SK-N-SH (cell line): ENCODE results near the gene ABO.

Experiments used
- EP300 ChIP-seq, 2 experiments: IDR thresholded peaks; 2 replicates each; pipeline versions ENCODE4 v1.4.0 to v1.6.1; 2012; ENCODE audit warnings: borderline replicate concordance in 1 of 2, low read depth in 1 of 2, low read length in 1 of 2
- FOSL2 ChIP-seq: IDR thresholded peaks from 2 replicates; pipeline ENCODE4 v1.4.0; 2012; ENCODE audit warnings: low read depth, mild to moderate bottlenecking, moderate library complexity, borderline replicate concordance
- FOXJ3 ChIP-seq: sonication (generic); formaldehyde crosslinking; IDR thresholded peaks from 2 replicates; pipeline ENCODE4 v1.5.1; 2020; ENCODE audit warnings: mild to moderate bottlenecking, missing genetic modification reagents
- JUND ChIP-seq: IDR thresholded peaks from 2 replicates; pipeline ENCODE4 v1.4.0; 2012
- POLR2AphosphoS5 ChIP-seq: IDR thresholded peaks from 2 replicates; pipeline ENCODE4 v1.6.1; 2012; ENCODE audit warnings: low read depth, low read length
- RAD21 ChIP-seq: IDR thresholded peaks from 2 replicates; pipeline ENCODE4 v1.6.1; 2012; ENCODE audit warnings: mild to moderate bottlenecking, low read length
- TCF12 ChIP-seq: IDR thresholded peaks from 2 replicates; pipeline ENCODE4 v1.4.0; 2012
- YY1 ChIP-seq: IDR thresholded peaks from 2 replicates; pipeline ENCODE4 v1.4.0; 2012; ENCODE audit warnings: low read depth, mild to moderate bottlenecking
- TF ChIP-seq, protein P1 (sequence below): fragments of 200-600 bp; sonication (generic); IDR thresholded peaks from 2 replicates; pipeline ENCODE4 v1.6.1; 2017; ENCODE audit warnings: antibody characterized with exemption, mild to moderate bottlenecking, moderate library complexity
- TF ChIP-seq, protein P2 (sequence below): IDR thresholded peaks from 2 replicates; pipeline ENCODE4 v1.4.0; 2012; ENCODE audit warnings: low read depth
- TF ChIP-seq, protein P3 (sequence below): fragments of 150-350 bp; IDR thresholded peaks from 2 replicates; pipeline ENCODE4 v1.6.1; 2017; ENCODE audit warnings: antibody characterized with exemption, low read length, low read depth, borderline replicate concordance
- TF ChIP-seq, protein P4 (sequence below): IDR thresholded peaks from 2 replicates; pipeline ENCODE4 v1.4.0; 2012; ENCODE audit warnings: low read depth, borderline replicate concordance
- TF ChIP-seq, protein P5 (sequence below): IDR thresholded peaks from 2 replicates; pipeline ENCODE4 v1.6.1; 2012; ENCODE audit warnings: mild to moderate bottlenecking, low read depth, low read length, moderate library complexity

DNA sequence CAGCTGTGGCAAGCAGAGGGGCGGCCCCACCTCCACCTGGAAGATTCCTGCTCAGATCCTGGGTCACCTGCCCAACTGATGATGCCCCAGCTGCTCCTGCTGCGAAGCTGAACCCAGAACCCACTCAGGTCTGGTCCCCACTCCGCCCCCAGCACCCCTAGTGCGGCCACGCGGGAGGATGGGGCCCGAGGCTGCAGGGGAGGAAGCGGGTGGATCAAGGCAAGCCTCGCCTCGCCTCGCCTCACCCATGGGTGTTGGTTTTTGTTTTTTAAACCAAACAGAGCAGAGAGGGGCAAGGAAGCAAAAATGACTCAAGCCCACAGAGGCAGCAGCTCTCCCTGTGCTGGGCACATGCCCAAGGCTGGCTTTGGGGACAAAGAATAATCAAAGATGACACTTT is 23.2 kb downstream of the ABO start:
- TF ChIP-seq, protein P1, sequence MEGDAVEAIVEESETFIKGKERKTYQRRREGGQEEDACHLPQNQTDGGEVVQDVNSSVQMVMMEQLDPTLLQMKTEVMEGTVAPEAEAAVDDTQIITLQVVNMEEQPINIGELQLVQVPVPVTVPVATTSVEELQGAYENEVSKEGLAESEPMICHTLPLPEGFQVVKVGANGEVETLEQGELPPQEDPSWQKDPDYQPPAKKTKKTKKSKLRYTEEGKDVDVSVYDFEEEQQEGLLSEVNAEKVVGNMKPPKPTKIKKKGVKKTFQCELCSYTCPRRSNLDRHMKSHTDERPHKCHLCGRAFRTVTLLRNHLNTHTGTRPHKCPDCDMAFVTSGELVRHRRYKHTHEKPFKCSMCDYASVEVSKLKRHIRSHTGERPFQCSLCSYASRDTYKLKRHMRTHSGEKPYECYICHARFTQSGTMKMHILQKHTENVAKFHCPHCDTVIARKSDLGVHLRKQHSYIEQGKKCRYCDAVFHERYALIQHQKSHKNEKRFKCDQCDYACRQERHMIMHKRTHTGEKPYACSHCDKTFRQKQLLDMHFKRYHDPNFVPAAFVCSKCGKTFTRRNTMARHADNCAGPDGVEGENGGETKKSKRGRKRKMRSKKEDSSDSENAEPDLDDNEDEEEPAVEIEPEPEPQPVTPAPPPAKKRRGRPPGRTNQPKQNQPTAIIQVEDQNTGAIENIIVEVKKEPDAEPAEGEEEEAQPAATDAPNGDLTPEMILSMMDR: no peak
- TF ChIP-seq RAD21 (no peak), EP300 (IDR thresholded peaks at IDR 0.05; ENCODE audit: borderline replicate concordance in 1 of 2, low read depth in 1 of 2, low read length in 1 of 2) (no peak), YY1 (no peak), POLR2AphosphoS5 (no peak), FOSL2 (no peak), TCF12 (no peak), FOXJ3 (CRISPR knock-in tag) (no peak), JUND (no peak)
- TF ChIP-seq, protein P2, sequence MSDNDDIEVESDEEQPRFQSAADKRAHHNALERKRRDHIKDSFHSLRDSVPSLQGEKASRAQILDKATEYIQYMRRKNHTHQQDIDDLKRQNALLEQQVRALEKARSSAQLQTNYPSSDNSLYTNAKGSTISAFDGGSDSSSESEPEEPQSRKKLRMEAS: no peak
- TF ChIP-seq, protein P3, sequence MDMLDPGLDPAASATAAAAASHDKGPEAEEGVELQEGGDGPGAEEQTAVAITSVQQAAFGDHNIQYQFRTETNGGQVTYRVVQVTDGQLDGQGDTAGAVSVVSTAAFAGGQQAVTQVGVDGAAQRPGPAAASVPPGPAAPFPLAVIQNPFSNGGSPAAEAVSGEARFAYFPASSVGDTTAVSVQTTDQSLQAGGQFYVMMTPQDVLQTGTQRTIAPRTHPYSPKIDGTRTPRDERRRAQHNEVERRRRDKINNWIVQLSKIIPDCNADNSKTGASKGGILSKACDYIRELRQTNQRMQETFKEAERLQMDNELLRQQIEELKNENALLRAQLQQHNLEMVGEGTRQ: no peak
- TF ChIP-seq, protein P4, sequence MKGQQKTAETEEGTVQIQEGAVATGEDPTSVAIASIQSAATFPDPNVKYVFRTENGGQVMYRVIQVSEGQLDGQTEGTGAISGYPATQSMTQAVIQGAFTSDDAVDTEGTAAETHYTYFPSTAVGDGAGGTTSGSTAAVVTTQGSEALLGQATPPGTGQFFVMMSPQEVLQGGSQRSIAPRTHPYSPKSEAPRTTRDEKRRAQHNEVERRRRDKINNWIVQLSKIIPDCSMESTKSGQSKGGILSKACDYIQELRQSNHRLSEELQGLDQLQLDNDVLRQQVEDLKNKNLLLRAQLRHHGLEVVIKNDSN: no peak
- TF ChIP-seq, protein P5, sequence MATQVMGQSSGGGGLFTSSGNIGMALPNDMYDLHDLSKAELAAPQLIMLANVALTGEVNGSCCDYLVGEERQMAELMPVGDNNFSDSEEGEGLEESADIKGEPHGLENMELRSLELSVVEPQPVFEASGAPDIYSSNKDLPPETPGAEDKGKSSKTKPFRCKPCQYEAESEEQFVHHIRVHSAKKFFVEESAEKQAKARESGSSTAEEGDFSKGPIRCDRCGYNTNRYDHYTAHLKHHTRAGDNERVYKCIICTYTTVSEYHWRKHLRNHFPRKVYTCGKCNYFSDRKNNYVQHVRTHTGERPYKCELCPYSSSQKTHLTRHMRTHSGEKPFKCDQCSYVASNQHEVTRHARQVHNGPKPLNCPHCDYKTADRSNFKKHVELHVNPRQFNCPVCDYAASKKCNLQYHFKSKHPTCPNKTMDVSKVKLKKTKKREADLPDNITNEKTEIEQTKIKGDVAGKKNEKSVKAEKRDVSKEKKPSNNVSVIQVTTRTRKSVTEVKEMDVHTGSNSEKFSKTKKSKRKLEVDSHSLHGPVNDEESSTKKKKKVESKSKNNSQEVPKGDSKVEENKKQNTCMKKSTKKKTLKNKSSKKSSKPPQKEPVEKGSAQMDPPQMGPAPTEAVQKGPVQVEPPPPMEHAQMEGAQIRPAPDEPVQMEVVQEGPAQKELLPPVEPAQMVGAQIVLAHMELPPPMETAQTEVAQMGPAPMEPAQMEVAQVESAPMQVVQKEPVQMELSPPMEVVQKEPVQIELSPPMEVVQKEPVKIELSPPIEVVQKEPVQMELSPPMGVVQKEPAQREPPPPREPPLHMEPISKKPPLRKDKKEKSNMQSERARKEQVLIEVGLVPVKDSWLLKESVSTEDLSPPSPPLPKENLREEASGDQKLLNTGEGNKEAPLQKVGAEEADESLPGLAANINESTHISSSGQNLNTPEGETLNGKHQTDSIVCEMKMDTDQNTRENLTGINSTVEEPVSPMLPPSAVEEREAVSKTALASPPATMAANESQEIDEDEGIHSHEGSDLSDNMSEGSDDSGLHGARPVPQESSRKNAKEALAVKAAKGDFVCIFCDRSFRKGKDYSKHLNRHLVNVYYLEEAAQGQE: no peak
